NCI-H774 (cell line): ENCODE measurements around the gene NRAP.
"Not testable (repeated sequence)": the region's sequence is repeated elsewhere in the genome, so short reads cannot be mapped to it uniquely, and the experiment has no call there.

ENCODE experiments used
- DNase-seq: peaks from one replicate; lab custom pipeline; 2025; lab: John Stamatoyannopoulos, UW

Gene NRAP

GRCh38 chr10:113680190-113681111, 16.6 kb upstream of the NRAP start:
- no peak for DNase-seq

GRCh38 chr10:113679463-113680189, 15.8 kb upstream of the NRAP start, which contains the start of gene CASP7:
Gene CASP7 (plus strand): TSS chr10:113679912. CDS start chr10:113697494, 17,582 bp downstream.
- peak; percentile 68 for DNase-seq

GRCh38 chr10:113666682-113667252, 2.9 kb upstream of the NRAP start:
- no peak for DNase-seq

DNA sequence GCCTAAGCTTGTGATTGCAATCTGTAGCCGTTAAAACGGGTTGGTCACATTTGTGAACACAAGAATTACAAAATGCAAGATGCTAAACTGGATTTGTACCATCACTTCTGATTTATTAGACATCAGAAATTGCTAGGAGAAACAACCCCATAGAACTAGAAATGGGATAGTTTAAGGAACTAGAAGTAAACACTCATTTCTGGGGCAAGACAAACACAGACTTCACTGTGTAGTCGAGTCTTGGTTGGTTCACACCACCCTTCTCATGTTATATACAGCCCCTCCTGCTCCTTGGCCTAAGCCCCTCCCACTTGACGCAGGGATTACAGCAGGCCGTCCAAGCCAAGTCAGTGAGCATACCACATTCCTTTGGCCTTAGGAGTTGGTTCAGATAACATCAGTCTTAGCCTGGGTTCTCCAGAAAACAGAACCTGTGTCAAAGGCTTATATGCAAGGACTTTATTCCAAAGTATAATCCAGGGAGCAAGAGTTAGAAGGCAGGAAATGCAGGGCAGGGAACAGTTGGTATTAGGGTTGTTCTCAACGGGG, 2.0 kb upstream of the NRAP start:
- no peak for DNase-seq

DNA sequence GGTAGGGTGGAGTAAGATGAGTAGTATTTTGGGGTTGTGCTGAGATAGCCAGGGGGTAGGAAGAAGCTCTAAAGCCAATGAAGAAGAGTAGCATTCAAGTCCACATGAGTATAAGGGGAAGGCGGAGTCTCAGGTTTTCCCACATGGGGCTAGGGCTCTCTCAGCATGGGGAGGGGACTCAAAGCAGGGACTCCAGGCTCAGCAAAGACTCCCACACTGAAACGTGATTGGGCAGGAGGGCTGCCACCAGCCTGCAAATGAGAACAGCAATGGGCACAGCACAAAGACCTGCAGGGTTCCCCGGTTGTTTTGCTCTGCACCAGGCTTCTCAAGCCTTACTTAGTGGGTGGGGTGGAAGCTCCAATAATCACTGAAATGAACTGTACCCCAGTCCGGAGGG, 1.5 kb upstream of the NRAP start:
- DNase-seq = no peak

DNA sequence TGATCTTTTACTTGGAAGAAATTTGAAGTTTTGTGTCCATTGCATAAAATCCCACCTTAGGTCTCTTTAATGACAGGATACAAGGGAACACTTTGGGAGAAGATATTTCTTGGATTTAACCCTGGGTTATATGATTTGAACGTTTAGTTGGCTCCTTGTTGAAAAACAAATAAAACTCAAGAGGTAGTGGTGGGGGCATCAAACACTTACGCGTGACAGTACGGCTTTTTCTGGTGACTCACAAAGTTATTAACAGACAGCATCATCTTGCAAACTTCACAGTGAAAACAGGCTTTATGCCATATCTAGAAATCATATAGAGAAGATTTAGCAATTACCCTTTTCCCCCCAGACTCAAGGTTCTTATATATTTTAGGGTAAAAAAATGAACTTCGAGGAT, 699 bp downstream of the NRAP start:
- DNase-seq = no peak

DNA sequence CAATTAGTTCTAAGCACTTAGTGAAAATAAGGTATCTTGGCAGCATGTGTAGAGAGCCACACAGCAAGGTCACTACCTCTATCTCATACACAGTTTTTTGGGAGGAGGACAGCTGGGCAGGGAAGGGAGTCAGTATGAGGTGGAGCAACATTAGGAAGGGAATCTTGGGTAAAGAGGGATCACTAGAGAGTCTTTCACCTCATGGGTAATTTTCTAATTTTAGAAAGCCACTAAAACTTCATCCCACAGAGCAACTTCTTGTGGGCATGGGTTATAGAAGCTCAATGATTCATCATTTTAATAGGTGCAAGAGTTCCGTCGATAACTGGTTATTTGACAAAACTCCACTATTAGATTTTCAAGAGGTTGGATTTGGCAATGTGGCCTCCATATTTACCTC, 2.5 kb downstream of the NRAP start:
- no peak for DNase-seq

- no peak for DNase-seq
These were observed 6.3 kb downstream of the NRAP start for GRCh38 chr10:113657544-113657943.

DNA sequence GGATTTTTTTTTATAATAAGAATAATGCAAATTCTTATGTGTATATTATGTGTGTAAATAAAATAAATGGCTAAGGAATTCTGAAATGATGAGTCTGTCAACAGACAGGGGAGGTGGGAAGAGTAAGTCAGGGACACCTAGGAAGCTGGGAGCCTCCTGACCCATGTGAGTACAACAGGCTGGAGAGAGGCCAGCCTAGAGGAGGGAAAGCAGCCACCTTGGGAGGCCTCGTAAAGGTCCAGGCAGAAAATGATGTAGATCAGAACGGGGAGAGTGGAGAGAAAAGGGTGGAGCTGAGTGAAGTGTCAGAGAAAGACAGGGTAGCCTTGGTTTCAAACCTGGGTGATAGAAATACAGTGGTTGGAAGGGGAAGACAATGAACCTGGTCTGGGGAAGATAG, 6.9 kb downstream of the NRAP start:
- DNase-seq = no peak

- not testable (repeated sequence) for DNase-seq
These were observed 11.4 kb downstream of the NRAP start for GRCh38 chr10:113652456-113652855.

DNA sequence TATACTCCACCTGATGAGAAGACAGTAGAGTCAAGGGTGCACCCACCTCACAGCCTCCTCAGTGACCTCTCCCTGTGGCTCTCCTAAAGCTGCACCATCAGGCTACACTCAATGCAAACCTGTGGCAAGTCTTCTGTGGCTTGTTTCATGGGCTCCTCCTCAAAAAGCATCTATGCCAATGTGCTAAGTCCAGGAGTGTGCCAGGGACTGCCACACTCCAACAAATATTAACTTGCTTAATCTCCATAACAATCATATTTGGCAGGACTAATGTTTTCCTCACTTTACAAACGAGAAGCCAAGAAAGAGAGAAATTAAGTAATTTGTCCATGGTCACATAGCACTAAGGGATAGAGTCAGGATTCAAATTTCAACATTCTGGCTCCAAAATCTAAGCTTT, 11.9 kb downstream of the NRAP start:
- DNase-seq = no peak

DNA sequence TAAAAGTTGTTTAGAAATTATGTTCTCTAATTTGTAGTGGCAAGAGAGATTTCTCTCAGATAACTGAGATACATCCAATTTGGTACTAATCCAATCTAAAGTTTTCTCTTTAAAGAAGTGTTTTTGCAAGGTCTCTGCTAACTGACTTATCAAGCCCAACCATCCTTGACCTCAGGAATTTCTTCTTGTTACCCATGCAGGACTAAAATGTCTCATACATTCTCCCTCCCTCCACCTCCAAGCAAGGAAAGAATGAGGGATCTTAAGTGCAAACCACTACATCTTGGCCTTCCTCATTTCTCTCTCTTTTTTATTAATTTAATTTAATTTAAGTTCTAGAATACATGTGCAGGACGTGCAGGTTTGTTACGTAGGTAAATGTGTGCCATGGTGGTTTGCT, 12.8 kb downstream of the NRAP start:
- no peak for DNase-seq

DNA sequence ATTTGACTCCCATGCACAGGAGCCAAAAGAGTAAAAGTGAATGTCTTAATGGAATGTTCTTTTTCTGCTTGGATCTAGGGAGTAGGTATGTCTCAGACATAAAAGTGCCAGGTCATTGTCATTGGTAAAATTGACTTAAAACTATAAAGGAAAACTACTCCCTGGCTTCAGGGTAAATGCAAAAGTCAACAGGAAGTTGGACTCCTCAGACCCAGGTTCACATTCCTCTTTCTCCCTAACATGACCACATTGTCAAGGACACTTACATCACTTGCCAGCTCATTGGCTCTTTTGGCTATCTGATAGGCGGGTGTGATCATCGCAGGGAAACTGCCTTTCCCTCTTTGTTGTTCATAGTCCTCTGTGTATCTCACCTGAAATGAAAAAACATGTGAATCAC, 13.7 kb downstream of the NRAP start:
- no peak for DNase-seq

GRCh38 chr10:113648478-113648877, 15.4 kb downstream of the NRAP start:
- DNase-seq = no peak

- DNase-seq = no peak
These were observed 16.0 kb downstream of the NRAP start for GRCh38 chr10:113647812-113648211.

GRCh38 chr10:113646336-113647201, 17.3 kb downstream of the NRAP start:
- DNase-seq = no peak

- DNase-seq = no peak
These were observed 19.4 kb downstream of the NRAP start for GRCh38 chr10:113644185-113645120.

DNA sequence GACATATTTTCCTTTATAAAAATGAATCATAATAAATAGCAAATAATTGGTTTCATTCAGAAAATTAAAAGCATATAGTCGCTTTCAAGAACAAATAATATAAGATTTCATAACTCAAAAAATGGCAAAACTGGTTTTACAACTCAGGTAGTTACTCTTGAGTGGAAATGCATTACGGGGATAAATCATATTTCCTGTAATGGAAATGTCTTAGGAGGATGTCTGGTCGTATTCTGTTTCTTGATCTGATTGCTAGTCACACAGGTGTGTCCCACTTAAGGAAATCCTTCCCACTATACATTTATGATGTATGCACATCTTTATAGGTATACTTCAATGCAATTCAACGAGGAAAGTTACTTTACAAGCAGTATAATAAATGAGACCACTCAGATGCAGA, 20.7 kb downstream of the NRAP start:
- no peak for DNase-seq

GRCh38 chr10:113641702-113642101, 22.1 kb downstream of the NRAP start:
- no peak for DNase-seq

DNA sequence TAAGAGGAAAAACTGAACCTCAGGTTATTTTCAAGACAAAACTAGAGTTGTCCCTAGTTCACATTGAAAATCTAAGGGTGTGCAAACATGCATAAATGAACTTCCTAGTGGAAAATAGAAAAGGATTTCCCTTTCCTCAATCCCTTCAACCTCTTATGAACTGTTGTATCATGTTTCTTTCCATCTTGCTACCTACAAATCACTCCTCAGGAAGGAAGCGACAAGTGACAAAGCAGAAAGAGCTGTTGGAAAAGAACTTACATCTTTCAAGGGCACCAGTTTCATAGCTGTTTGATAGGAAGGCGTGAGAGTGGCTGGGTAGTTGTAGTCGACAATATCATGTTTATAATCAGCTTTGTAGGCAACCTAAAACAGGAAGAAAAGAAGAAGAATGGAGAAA, 23.9 kb downstream of the NRAP start:
- no peak for DNase-seq
